ENCODE measurements around the gene ATXN1.
A peak's percentile ranks its signal among the peaks of the same experiment; 100 is the strongest.
"Not testable (repeated sequence)": the region's sequence is repeated elsewhere in the genome, so short reads cannot be mapped to it uniquely, and the experiment has no call there.

ATXN1 gene

DNA sequence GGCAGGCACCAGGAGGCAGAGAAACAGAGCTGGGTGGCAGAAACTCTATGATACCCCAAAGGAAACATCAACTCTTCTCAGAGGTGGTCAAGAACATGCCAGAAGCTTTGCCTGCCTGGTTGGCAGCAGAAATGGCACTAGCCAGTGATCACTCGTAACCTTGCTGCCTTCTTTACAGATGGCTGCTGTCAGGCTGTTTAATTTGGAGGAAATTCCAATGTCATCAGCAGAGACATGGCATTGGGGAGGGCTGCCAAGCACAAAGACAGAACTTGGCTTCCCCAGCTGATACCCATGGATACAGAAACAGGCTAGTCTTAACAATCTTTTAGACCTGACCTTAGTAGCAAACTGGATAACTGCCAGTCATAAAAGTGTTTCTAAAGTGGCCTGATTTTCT lies 369.2 kb downstream of the ATXN1 start:
- peak; percentile 69 for ATAC-seq
- TF ChIP-seq BACH2 (CRISPR knock-in tag; IDR thresholded peaks at IDR 0.05; ENCODE audit: borderline replicate concordance) (no peak), ZNF8 (CRISPR knock-in tag; IDR thresholded peaks at IDR 0.05) (no peak), GLIS3 (CRISPR knock-in tag; IDR thresholded peaks at IDR 0.05) (no peak), CSDC2 (CRISPR knock-in tag; IDR thresholded peaks at IDR 0.05) (no peak), ZNF70 (CRISPR knock-in tag; IDR thresholded peaks at IDR 0.05) (no peak), ZFP30 (CRISPR knock-in tag; IDR thresholded peaks at IDR 0.05) (no peak), TOX (CRISPR knock-in tag; IDR thresholded peaks at IDR 0.05; ENCODE audit: borderline replicate concordance) (no peak), OSR1 (CRISPR knock-in tag; IDR thresholded peaks at IDR 0.05) (no peak), SNAI2 (CRISPR knock-in tag; IDR thresholded peaks at IDR 0.05) (no peak), TCF4 (CRISPR knock-in tag; IDR thresholded peaks at IDR 0.05; ENCODE audit: borderline replicate concordance) (no peak), ISL1 (CRISPR knock-in tag; IDR thresholded peaks at IDR 0.05) (no peak), ARNTL (CRISPR knock-in tag; IDR thresholded peaks at IDR 0.05; ENCODE audit: borderline replicate concordance, low read depth) (no peak)
- TF ChIP-seq, protein P1, sequence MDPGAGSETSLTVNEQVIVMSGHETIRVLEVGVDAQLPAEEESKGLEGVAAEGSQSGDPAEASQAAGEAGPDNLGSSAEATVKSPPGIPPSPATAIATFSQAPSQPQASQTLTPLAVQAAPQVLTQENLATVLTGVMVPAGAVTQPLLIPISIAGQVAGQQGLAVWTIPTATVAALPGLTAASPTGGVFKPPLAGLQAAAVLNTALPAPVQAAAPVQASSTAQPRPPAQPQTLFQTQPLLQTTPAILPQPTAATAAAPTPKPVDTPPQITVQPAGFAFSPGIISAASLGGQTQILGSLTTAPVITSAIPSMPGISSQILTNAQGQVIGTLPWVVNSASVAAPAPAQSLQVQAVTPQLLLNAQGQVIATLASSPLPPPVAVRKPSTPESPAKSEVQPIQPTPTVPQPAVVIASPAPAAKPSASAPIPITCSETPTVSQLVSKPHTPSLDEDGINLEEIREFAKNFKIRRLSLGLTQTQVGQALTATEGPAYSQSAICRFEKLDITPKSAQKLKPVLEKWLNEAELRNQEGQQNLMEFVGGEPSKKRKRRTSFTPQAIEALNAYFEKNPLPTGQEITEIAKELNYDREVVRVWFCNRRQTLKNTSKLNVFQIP (CRISPR knock-in tag; IDR thresholded peaks at IDR 0.05; ENCODE audit: borderline replicate concordance, low read depth), result no peak
- TF ChIP-seq, protein P2, sequence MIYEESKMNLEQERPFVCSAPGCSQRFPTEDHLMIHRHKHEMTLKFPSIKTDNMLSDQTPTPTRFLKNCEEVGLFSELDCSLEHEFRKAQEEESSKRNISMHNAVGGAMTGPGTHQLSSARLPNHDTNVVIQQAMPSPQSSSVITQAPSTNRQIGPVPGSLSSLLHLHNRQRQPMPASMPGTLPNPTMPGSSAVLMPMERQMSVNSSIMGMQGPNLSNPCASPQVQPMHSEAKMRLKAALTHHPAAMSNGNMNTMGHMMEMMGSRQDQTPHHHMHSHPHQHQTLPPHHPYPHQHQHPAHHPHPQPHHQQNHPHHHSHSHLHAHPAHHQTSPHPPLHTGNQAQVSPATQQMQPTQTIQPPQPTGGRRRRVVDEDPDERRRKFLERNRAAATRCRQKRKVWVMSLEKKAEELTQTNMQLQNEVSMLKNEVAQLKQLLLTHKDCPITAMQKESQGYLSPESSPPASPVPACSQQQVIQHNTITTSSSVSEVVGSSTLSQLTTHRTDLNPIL (CRISPR knock-in tag; IDR thresholded peaks at IDR 0.05; ENCODE audit: low read depth), result no peak
- TF ChIP-seq, protein P3, sequence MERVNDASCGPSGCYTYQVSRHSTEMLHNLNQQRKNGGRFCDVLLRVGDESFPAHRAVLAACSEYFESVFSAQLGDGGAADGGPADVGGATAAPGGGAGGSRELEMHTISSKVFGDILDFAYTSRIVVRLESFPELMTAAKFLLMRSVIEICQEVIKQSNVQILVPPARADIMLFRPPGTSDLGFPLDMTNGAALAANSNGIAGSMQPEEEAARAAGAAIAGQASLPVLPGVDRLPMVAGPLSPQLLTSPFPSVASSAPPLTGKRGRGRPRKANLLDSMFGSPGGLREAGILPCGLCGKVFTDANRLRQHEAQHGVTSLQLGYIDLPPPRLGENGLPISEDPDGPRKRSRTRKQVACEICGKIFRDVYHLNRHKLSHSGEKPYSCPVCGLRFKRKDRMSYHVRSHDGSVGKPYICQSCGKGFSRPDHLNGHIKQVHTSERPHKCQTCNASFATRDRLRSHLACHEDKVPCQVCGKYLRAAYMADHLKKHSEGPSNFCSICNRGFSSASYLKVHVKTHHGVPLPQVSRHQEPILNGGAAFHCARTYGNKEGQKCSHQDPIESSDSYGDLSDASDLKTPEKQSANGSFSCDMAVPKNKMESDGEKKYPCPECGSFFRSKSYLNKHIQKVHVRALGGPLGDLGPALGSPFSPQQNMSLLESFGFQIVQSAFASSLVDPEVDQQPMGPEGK (CRISPR knock-in tag; IDR thresholded peaks at IDR 0.05; ENCODE audit: borderline replicate concordance), result no peak

DNA sequence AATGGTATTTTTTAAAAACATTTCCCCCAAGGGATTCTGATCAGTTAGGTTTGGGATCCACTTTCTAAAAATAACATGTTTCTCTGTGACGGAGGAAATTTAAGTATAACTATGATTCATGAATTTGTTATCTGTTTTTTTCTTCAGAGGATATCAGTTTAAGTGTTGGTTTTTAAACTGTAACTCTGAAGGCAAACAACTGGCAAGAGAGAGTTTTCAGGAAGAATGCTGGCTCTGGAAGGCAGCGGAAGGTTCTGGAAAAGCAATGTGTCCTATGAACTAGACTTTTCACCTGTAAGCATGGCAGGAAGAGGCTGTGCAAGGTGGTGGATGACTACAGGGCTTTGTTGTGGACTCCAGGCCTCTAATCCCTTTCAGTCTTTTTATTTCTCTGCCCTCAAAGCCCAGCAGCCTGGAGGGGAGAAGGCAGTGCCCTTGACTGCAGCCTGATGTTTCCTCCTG lies 369.8 kb downstream of the ATXN1 start:
- ATAC-seq, result peak; percentile 68
- no peak for TF ChIP-seq GLIS3 (CRISPR knock-in tag; IDR thresholded peaks at IDR 0.05)

DNA sequence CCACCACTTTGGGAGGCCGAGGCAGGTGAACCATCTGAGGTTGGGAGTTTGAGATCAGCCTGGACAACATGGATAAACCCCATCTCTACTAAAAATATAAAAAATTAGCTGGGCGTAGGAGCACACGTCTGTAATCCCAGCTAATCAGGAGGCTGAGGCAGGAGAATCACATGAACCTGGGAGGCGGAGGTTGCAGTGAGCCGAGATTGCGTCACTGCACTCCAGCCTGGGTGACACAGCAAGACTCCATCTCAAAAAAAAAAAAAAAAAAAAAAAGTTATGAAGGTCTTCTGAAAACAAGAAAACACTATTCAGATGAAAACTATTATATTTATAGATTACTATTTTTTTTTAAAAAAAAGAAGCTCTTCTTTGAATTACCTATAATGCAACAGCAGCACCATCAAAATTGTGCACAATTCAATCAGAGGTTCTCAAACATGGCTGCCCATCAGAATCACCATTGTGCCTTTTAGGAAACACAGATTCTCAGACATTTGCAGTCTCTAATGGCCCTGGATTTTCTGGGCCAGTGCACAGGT lies 370.3 kb downstream of the ATXN1 start:
- not testable (repeated sequence) for ATAC-seq

DNA sequence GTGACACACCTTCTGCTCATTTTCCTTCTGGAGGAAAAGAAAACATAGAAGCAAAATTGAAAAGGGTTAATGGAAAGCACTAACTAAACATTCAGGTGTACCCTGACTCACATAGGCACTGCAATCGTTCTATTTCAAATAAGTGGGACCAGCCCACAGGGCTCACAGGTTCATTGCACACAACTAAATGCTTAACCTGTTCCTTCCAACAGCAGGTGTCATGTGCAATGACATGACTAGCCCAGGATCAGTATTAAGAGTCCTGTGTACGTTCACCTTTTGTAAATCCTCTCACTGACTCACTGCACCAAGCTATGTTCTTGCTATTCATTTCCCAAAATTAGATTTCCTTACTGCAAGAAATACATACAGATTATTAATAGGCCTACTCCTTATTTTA lies 371.6 kb downstream of the ATXN1 start:
- ATAC-seq, result no peak
- TF ChIP-seq GLIS3 (CRISPR knock-in tag; IDR thresholded peaks at IDR 0.05) (no peak), ZNF565 (CRISPR knock-in tag; conservative IDR thresholded peaks at IDR 0.05; ENCODE audit: low read depth) (no peak), RARB (CRISPR knock-in tag; IDR thresholded peaks at IDR 0.05) (no peak), TCF4 (CRISPR knock-in tag; IDR thresholded peaks at IDR 0.05; ENCODE audit: borderline replicate concordance) (no peak), ZFP30 (CRISPR knock-in tag; IDR thresholded peaks at IDR 0.05) (no peak), TOX (CRISPR knock-in tag; IDR thresholded peaks at IDR 0.05; ENCODE audit: borderline replicate concordance) (no peak), BACH2 (CRISPR knock-in tag; IDR thresholded peaks at IDR 0.05; ENCODE audit: borderline replicate concordance) (no peak), ARNTL (CRISPR knock-in tag; IDR thresholded peaks at IDR 0.05; ENCODE audit: borderline replicate concordance, low read depth) (no peak), ESRRG (CRISPR knock-in tag; IDR thresholded peaks at IDR 0.05) (no peak), ZNF70 (CRISPR knock-in tag; IDR thresholded peaks at IDR 0.05) (no peak), SNAI2 (CRISPR knock-in tag; IDR thresholded peaks at IDR 0.05) (no peak), OSR1 (CRISPR knock-in tag; IDR thresholded peaks at IDR 0.05) (no peak), ZFP3 (CRISPR knock-in tag; IDR thresholded peaks at IDR 0.05) (no peak), PPARA (CRISPR knock-in tag; IDR thresholded peaks at IDR 0.05; ENCODE audit: borderline replicate concordance) (no peak)
- TF ChIP-seq, protein P4, sequence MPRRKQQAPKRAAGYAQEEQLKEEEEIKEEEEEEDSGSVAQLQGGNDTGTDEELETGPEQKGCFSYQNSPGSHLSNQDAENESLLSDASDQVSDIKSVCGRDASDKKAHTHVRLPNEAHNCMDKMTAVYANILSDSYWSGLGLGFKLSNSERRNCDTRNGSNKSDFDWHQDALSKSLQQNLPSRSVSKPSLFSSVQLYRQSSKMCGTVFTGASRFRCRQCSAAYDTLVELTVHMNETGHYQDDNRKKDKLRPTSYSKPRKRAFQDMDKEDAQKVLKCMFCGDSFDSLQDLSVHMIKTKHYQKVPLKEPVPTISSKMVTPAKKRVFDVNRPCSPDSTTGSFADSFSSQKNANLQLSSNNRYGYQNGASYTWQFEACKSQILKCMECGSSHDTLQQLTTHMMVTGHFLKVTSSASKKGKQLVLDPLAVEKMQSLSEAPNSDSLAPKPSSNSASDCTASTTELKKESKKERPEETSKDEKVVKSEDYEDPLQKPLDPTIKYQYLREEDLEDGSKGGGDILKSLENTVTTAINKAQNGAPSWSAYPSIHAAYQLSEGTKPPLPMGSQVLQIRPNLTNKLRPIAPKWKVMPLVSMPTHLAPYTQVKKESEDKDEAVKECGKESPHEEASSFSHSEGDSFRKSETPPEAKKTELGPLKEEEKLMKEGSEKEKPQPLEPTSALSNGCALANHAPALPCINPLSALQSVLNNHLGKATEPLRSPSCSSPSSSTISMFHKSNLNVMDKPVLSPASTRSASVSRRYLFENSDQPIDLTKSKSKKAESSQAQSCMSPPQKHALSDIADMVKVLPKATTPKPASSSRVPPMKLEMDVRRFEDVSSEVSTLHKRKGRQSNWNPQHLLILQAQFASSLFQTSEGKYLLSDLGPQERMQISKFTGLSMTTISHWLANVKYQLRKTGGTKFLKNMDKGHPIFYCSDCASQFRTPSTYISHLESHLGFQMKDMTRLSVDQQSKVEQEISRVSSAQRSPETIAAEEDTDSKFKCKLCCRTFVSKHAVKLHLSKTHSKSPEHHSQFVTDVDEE (CRISPR knock-in tag; IDR thresholded peaks at IDR 0.05), result no peak
- TF ChIP-seq, protein P1 (CRISPR knock-in tag; IDR thresholded peaks at IDR 0.05; ENCODE audit: borderline replicate concordance, low read depth), result no peak
- TF ChIP-seq, protein P3 (CRISPR knock-in tag; IDR thresholded peaks at IDR 0.05; ENCODE audit: borderline replicate concordance), result no peak
- TF ChIP-seq, protein P2 (CRISPR knock-in tag; IDR thresholded peaks at IDR 0.05; ENCODE audit: low read depth), result no peak
